ENCODE measurements around the gene KLHL30. TPM values are rescaled to one million over a fixed set of nuclear protein-coding genes. Genes with fewer than 3 reads are reported as not detected.

KLHL30 gene
- total RNA-seq, 1 experiment from 2014 or later = not detected

GRCh38 chr2:238180554-238180953 lies 42.1 kb downstream of the KLHL30 start:
- H3K36me3 Mint-ChIP-seq (ENCODE audit: insufficient read depth in 1 of 3, low read depth in 3 of 3) = peaks cover 20 to 91% (median 77%) of the 10 kb centered on the region in 3 experiments; a peak in 6 of 7 replicates
- no peaks in the 10 kb centered on the region for H3K27me3 Mint-ChIP-seq (ENCODE audit: low read depth)
- Histone ChIP-seq H3K56ac (ENCODE audit: insufficient read length, low read depth, low read length) (no peak overlapping the region), H3K79me1 (ENCODE audit: insufficient read depth, low read depth, low read length, poor library complexity, severe bottlenecking) (no peaks in the 10 kb centered on the region), H4K8ac (replicated peaks; ENCODE audit: insufficient read length, low read depth, low read length) (no peak overlapping the region), H2BK12ac (ENCODE audit: insufficient read length, low read depth, low read length) (no peak overlapping the region), H2AFZ (ENCODE audit: low read length) (no peak overlapping the region), H3K4ac (ENCODE audit: low read depth, low read length) (no peak overlapping the region), H3K27ac (ENCODE audit: insufficient read length, low read depth, low read length) (no peak overlapping the region), H2BK20ac (ENCODE audit: low read depth, low read length, poor library complexity, severe bottlenecking) (no peak overlapping the region), H3K9me3 (ENCODE audit: control insufficient read depth, low read depth, low read length) (no peaks in the 10 kb centered on the region), H3K27me3 (ENCODE audit: insufficient read depth, low read length) (no peaks in the 10 kb centered on the region), H4K91ac (ENCODE audit: insufficient read length, low read depth, low read length) (no peak overlapping the region), H3K18ac (ENCODE audit: insufficient read length, low read depth, low read length) (no peak overlapping the region), H3K4me1 (ENCODE audit: insufficient read depth, low read length) (no peaks in the 10 kb centered on the region), H2BK15ac (ENCODE audit: low read depth, low read length) (no peak overlapping the region), H4K5ac (ENCODE audit: insufficient read length, low read depth, low read length) (no peak overlapping the region), H3K23me2 (ENCODE audit: insufficient read length, low read depth, low read length, poor library complexity, severe bottlenecking) (no peaks in the 10 kb centered on the region), H3K23ac (ENCODE audit: insufficient read length, low read depth, low read length) (no peak overlapping the region), H2AK5ac (ENCODE audit: insufficient read length, low read length) (no peak overlapping the region), H3T11ph (ENCODE audit: low read length) (no peak overlapping the region), H3K79me2 (ENCODE audit: insufficient read depth, low read length) (no peaks in the 10 kb centered on the region), H3K4me2 (ENCODE audit: insufficient read depth, insufficient read length, low read length) (no peak overlapping the region), H3K9ac (ENCODE audit: extremely low read depth, insufficient read length, low read length) (no peak overlapping the region), H2BK120ac (ENCODE audit: low read depth, low read length, poor library complexity, severe bottlenecking) (no peak overlapping the region), H2BK5ac (ENCODE audit: insufficient read length, low read length) (no peak overlapping the region), H3K14ac (ENCODE audit: insufficient read depth, low read length) (no peak overlapping the region), H4K20me1 (ENCODE audit: control insufficient read depth, insufficient read depth, insufficient read length) (no peaks in the 10 kb centered on the region)
- TF ChIP-seq CTCF (conservative IDR thresholded peaks at IDR 0.05) = no peak
- no peak overlapping the region for H3K27ac Mint-ChIP-seq
- no CpG with 5 or more reads among the region's 5 CpGs for WGBS (ENCODE audit: extremely low coverage, insufficient read length, low lambda C conversion rate)
- H3K4me3 Mint-ChIP-seq = no peak overlapping the region
- DNase-seq = no peak
- no peaks in the 10 kb centered on the region for H3K9me3 Mint-ChIP-seq
- no peaks in the 10 kb centered on the region for H3K4me1 Mint-ChIP-seq
